WTC11 (cell line): ENCODE results near the gene TMEM81. TPM values are rescaled to one million over a fixed set of nuclear protein-coding genes. Genes with fewer than 3 reads are reported as not detected.

Experiments
- ATAC-seq: fragments of 200-7000 bp; cut with Tn5 transposase; 2 replicates; pipeline ENCODE4 v1.10.0; 2021; ENCODE audit warnings: mild to moderate bottlenecking, moderate library complexity
- CTCF ChIA-PET: fragments of 300-600 bp; sonication (Branson Sonifier 250); formaldehyde crosslinking; loops from one replicate; lab custom pipeline; 2021; ENCODE audit warnings: antibody characterized with exemption; lab: Charles Lee
- POLR2A ChIA-PET: fragments of 350-600 bp; sonication (Branson Sonifier 250); formaldehyde crosslinking; loops from one replicate; lab custom pipeline; 2021; ENCODE audit warnings: antibody characterized with exemption; lab: Charles Lee
- DNase-seq: peaks from one replicate; pipeline ENCODE4 v3.0.0; 2021; ENCODE audit warnings: low spot score
- H3K27ac Mint-ChIP-seq: 2 replicates; pipeline ENCODE4 v1.8.0; 2021; ENCODE audit warnings: mixed read lengths
- H3K27me3 Mint-ChIP-seq: 2 replicates; pipeline ENCODE4 v1.8.0; 2021; ENCODE audit warnings: low read depth, mild to moderate bottlenecking, moderate library complexity, mixed read lengths
- H3K36me3 Mint-ChIP-seq: 2 replicates; pipeline ENCODE4 v1.8.0; 2021; ENCODE audit warnings: mixed read lengths
- H3K4me1 Mint-ChIP-seq: 2 replicates; pipeline ENCODE4 v1.8.0; 2022; ENCODE audit warnings: mixed read lengths
- H3K4me3 Mint-ChIP-seq: 2 replicates; pipeline ENCODE4 v1.8.0; 2021; ENCODE audit warnings: mild to moderate bottlenecking, moderate library complexity, mixed read lengths
- H3K9me3 Mint-ChIP-seq: 2 replicates; pipeline ENCODE4 v1.8.0; 2021; ENCODE audit warnings: mixed read lengths
- AFF4 ChIP-seq: sonication (generic); formaldehyde crosslinking; IDR thresholded peaks from 2 replicates; pipeline ENCODE4 v1.8.1; 2023; ENCODE audit warnings: mild to moderate bottlenecking, missing genetic modification reagents, borderline replicate concordance
- CREB1 ChIP-seq: sonication (generic); formaldehyde crosslinking; IDR thresholded peaks from 2 replicates; pipeline ENCODE4 v1.8.0; 2023; ENCODE audit warnings: mild to moderate bottlenecking, missing genetic modification reagents
- CTCF ChIP-seq: fragments of 200-600 bp; IDR thresholded peaks from 2 replicates; pipeline ENCODE4 v1.8.0; 2022; ENCODE audit warnings: antibody characterized with exemption
- E2F4 ChIP-seq: sonication (generic); formaldehyde crosslinking; IDR thresholded peaks from 2 replicates; pipeline ENCODE4 v1.8.1; 2022; ENCODE audit warnings: low read depth, mild to moderate bottlenecking, moderate library complexity, missing genetic modification reagents, borderline replicate concordance
- ERG ChIP-seq: fragments of 250-450 bp; sonication (Bioruptor Pico); IDR thresholded peaks from 2 replicates; pipeline ENCODE4 v1.8.0; 2021; ENCODE audit warnings: mild to moderate bottlenecking
- GRHL2 ChIP-seq: fragments of 250-450 bp; sonication (Bioruptor Pico); IDR thresholded peaks from 2 replicates; pipeline ENCODE4 v1.8.0; 2022; ENCODE audit warnings: mild to moderate bottlenecking, moderate library complexity; ENCODE audit not compliant: insufficient replicate concordance, severe bottlenecking
- HMGXB4 ChIP-seq: sonication (generic); formaldehyde crosslinking; IDR thresholded peaks from 2 replicates; pipeline ENCODE4 v1.8.1; 2023; ENCODE audit warnings: mild to moderate bottlenecking, moderate library complexity, missing genetic modification reagents
- JAZF1 ChIP-seq: fragments of 250-450 bp; sonication (Bioruptor Pico); IDR thresholded peaks from 2 replicates; pipeline ENCODE4 v1.9.0; 2021; ENCODE audit warnings: moderate library complexity, mild to moderate bottlenecking, inconsistent platforms
- MYBL2 ChIP-seq: sonication (generic); formaldehyde crosslinking; IDR thresholded peaks from 2 replicates; pipeline ENCODE4 v1.8.1; 2023; ENCODE audit warnings: mild to moderate bottlenecking, moderate library complexity, missing genetic modification reagents
- SP1 ChIP-seq: sonication (generic); formaldehyde crosslinking; conservative IDR thresholded peaks from 2 replicates; pipeline ENCODE4 v1.8.1; 2022; ENCODE audit warnings: missing genetic modification reagents
- USF2 ChIP-seq: sonication (generic); formaldehyde crosslinking; IDR thresholded peaks from 2 replicates; pipeline ENCODE4 v1.8.1; 2023; ENCODE audit warnings: mild to moderate bottlenecking, missing genetic modification reagents, moderate library complexity
- ZNF263 ChIP-seq: sonication (generic); formaldehyde crosslinking; IDR thresholded peaks from 2 replicates; pipeline ENCODE4 v1.8.1; 2022; ENCODE audit warnings: low read depth, mild to moderate bottlenecking, moderate library complexity, missing genetic modification reagents
- ZSCAN18 ChIP-seq: fragments of 250-450 bp; sonication (Bioruptor Pico); IDR thresholded peaks from 2 replicates; pipeline ENCODE4 v2.1.2; 2022; ENCODE audit warnings: mild to moderate bottlenecking, moderate library complexity
- total RNA-seq: library from RNA; stranded (reverse); gene quantifications from 3 replicates; pipeline ENCODE4 v1.2.3, GENCODE V29; 2021
- TF ChIP-seq, protein P1 (sequence below): sonication (generic); formaldehyde crosslinking; conservative IDR thresholded peaks from 2 replicates; pipeline ENCODE4 v1.8.1; 2022; ENCODE audit warnings: mild to moderate bottlenecking, missing genetic modification reagents
- TF ChIP-seq, protein P2 (sequence below): sonication (generic); formaldehyde crosslinking; IDR thresholded peaks from 2 replicates; pipeline ENCODE4 v1.8.0; 2022; ENCODE audit warnings: missing genetic modification reagents

The TMEM81 gene
- total RNA-seq, 1 experiment from 2014 or later, result 7.5 TPM

DNA sequence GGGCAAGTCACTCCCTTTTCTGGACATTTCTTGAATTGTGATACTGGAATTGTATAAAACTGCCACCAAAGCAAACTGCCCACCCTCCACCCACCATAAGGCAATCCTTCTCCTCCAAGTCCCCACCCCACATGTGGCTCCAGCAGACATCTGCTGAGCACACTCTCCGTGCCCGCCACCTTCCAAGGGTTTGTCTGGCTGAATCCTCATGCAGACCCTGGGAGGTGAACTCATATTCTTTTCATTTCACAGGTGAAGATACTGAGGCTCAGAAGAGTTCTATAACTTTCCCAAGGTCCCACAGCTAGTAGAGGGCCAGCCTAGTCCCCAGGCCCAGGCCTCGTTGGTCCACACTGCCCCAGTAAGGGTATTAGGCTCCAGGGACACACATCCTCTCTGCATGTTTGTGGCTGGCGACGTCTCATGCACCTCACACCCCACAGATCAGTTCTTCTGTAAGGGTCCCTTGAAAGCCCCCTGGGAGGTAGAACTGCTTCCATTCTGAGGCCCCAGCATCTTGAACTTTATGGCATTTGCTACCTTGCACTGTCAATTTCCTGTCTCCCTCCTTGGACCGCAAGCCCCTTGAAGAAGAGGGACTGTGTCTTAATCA, 27.2 kb downstream of the TMEM81 start:
- Mint-ChIP-seq H3K9me3 (no peaks in the 10 kb centered on the region), H3K36me3 (no peaks in the 10 kb centered on the region)
- TF ChIP-seq CTCF (no peak), SP1 (CRISPR knock-in tag) (no peak), GRHL2 (CRISPR knock-in tag) (no peak), USF2 (CRISPR knock-in tag) (no peak), JAZF1 (CRISPR knock-in tag) (no peak), AFF4 (CRISPR knock-in tag) (no peak), ZSCAN18 (CRISPR knock-in tag) (no peak), CREB1 (CRISPR knock-in tag) (no peak), ERG (no peak), E2F4 (CRISPR knock-in tag) (no peak), HMGXB4 (CRISPR knock-in tag) (no peak), ZNF263 (no peak), MYBL2 (no peak)
- TF ChIP-seq, protein P1, sequence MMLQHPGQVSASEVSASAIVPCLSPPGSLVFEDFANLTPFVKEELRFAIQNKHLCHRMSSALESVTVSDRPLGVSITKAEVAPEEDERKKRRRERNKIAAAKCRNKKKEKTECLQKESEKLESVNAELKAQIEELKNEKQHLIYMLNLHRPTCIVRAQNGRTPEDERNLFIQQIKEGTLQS (CRISPR knock-in tag), result no peak
- TF ChIP-seq, protein P2, sequence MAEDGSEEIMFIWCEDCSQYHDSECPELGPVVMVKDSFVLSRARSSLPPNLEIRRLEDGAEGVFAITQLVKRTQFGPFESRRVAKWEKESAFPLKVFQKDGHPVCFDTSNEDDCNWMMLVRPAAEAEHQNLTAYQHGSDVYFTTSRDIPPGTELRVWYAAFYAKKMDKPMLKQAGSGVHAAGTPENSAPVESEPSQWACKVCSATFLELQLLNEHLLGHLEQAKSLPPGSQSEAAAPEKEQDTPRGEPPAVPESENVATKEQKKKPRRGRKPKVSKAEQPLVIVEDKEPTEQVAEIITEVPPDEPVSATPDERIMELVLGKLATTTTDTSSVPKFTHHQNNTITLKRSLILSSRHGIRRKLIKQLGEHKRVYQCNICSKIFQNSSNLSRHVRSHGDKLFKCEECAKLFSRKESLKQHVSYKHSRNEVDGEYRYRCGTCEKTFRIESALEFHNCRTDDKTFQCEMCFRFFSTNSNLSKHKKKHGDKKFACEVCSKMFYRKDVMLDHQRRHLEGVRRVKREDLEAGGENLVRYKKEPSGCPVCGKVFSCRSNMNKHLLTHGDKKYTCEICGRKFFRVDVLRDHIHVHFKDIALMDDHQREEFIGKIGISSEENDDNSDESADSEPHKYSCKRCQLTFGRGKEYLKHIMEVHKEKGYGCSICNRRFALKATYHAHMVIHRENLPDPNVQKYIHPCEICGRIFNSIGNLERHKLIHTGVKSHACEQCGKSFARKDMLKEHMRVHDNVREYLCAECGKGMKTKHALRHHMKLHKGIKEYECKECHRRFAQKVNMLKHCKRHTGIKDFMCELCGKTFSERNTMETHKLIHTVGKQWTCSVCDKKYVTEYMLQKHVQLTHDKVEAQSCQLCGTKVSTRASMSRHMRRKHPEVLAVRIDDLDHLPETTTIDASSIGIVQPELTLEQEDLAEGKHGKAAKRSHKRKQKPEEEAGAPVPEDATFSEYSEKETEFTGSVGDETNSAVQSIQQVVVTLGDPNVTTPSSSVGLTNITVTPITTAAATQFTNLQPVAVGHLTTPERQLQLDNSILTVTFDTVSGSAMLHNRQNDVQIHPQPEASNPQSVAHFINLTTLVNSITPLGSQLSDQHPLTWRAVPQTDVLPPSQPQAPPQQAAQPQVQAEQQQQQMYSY, result no peak
- TF ChIP-seq, all 79 proteins: peak for 0
- H3K4me1 Mint-ChIP-seq, result peaks cover 8% of the 10 kb centered on the region; the same call in 1 of the 2 replicates
- POLR2A ChIA-PET, result no interaction called here
- H3K4me3 Mint-ChIP-seq, result no peak overlapping the region
- CTCF ChIA-PET, result interaction anchor here (1.6 to 1.7 kb wide), 2 partner anchors 68 to 250 kb away, joined by 4 to 5 read pairs; no protein-coding TSS in a partner anchor
- ATAC-seq, result no peak
- no peaks in the 10 kb centered on the region for H3K27me3 Mint-ChIP-seq
- H3K27ac Mint-ChIP-seq, result no peak overlapping the region
- no peak for DNase-seq
